H1 (cell line): ENCODE data around the gene FRMD4B. TPM values are rescaled to one million over a fixed set of nuclear protein-coding genes. Genes with fewer than 3 reads are reported as not detected.

ENCODE experiments used
- CTCF ChIA-PET: fragments of 300-600 bp; sonication (Branson Sonifier 250); formaldehyde crosslinking; loops from one replicate; lab custom pipeline; 2021; ENCODE audit not compliant: partially characterized antibody; lab: Charles Lee
- POLR2A ChIA-PET: fragments of 300-600 bp; sonication (Branson Sonifier 250); formaldehyde crosslinking; loops from one replicate; lab custom pipeline; 2021; ENCODE audit warnings: inconsistent platforms; ENCODE audit not compliant: partially characterized antibody; lab: Charles Lee
- DNase-seq, 2 experiments: peaks; one replicate each; pipeline versions ENCODE4 v3.0.0 to v3.0.0-alpha.2; 2010 to 2022; ENCODE audit warnings: low spot score in 2 of 2, low read depth in 1 of 2, mixed read lengths in 1 of 2
- FAIRE-seq: peaks from 2 replicates; lab custom pipeline; 2011; peaks lifted over from hg19 to GRCh38; lab: Jason Lieb, UNC
- H2AFZ ChIP-seq: 2 replicates; pipeline ENCODE4 v1.8.1; 2012; ENCODE audit warnings: low read length, inconsistent platforms
- H2AK5ac ChIP-seq: 2 replicates; pipeline ENCODE4 v1.6.1; 2013; ENCODE audit warnings: low read depth, low read length
- H2BK120ac ChIP-seq: replicated peaks from 2 replicates; pipeline ENCODE3; 2013; ENCODE audit warnings: low read depth, low read length, inconsistent platforms
- H2BK12ac ChIP-seq: 2 replicates; pipeline ENCODE4 v1.6.1; 2013; ENCODE audit warnings: low read depth, low read length
- H2BK15ac ChIP-seq: 2 replicates; pipeline ENCODE4 v1.6.1; 2013; ENCODE audit warnings: low read length
- H2BK20ac ChIP-seq: 2 replicates; pipeline ENCODE4 v1.6.1; 2013; ENCODE audit warnings: low read length
- H2BK5ac ChIP-seq: 2 replicates; pipeline ENCODE4 v1.6.1; 2013; ENCODE audit warnings: low read depth, low read length
- H3K14ac ChIP-seq: 2 replicates; pipeline ENCODE4 v1.6.1; 2013; ENCODE audit warnings: inconsistent platforms; ENCODE audit not compliant: insufficient read length
- H3K18ac ChIP-seq: 2 replicates; pipeline ENCODE4 v1.6.1; 2013; ENCODE audit warnings: low read length; ENCODE audit errors: extremely low read depth
- H3K23ac ChIP-seq: 2 replicates; pipeline ENCODE4 v1.6.1; 2013; ENCODE audit warnings: inconsistent platforms; ENCODE audit not compliant: insufficient read length
- H3K23me2 ChIP-seq: 2 replicates; pipeline ENCODE4 v1.6.1; 2013; ENCODE audit warnings: low read depth, low read length
- H3K27ac ChIP-seq: 2 replicates; pipeline ENCODE4 v1.6.1; 2011; ENCODE audit warnings: low read depth, low read length, inconsistent platforms
- H3K27me3 ChIP-seq, 4 experiments: replicated peaks in 1 of 4; 1 replicate in 1 of 4; 2 replicates in 3 of 4; pipeline versions ENCODE4 v1.6.1 to v1.8.1; 2011 to 2013; ENCODE audit warnings: low read length in 3 of 4, mild to moderate bottlenecking in 3 of 4, inconsistent platforms in 2 of 4, mixed read lengths in 2 of 4, moderate library complexity in 1 of 4; ENCODE audit not compliant: control insufficient read depth in 3 of 4, insufficient read depth in 3 of 4; ENCODE audit errors: extremely low read depth in 1 of 4
- H3K36me3 ChIP-seq, 4 experiments: 2 replicates each; pipeline versions ENCODE4 v1.6.1 to v1.8.1; 2011 to 2013; ENCODE audit warnings: mild to moderate bottlenecking in 4 of 4, low read length in 3 of 4, moderate library complexity in 2 of 4, control low read depth in 1 of 4, inconsistent platforms in 1 of 4; ENCODE audit not compliant: insufficient read depth in 4 of 4, control insufficient read depth in 2 of 4
- H3K4ac ChIP-seq: replicated peaks from 2 replicates; pipeline ENCODE3; 2013; ENCODE audit warnings: low read length, low read depth, mixed read lengths, inconsistent platforms; ENCODE audit not compliant: insufficient read length
- H3K4me1 ChIP-seq, 4 experiments: replicated peaks in 1 of 4; 1 replicate in 1 of 4; 2 replicates in 3 of 4; pipeline versions ENCODE4 v1.6.1 to v1.8.1; 2011 to 2013; ENCODE audit warnings: low read length in 3 of 4, inconsistent platforms in 2 of 4, mixed read lengths in 1 of 4; ENCODE audit not compliant: insufficient read depth in 4 of 4, control insufficient read depth in 3 of 4
- H3K4me2 ChIP-seq, 2 experiments: 2 replicates each; pipeline versions ENCODE4 v1.6.1 to v1.8.1; 2011 to 2013; ENCODE audit warnings: low read depth in 2 of 2, low read length in 2 of 2, control low read depth in 1 of 2, inconsistent platforms in 1 of 2, mild to moderate bottlenecking in 1 of 2; ENCODE audit not compliant: insufficient read depth in 1 of 2
- H3K4me3 ChIP-seq, 4 experiments: fragments of 200-600, 300-600 bp in 1 of 4; sonication (generic), shearing (Covaris generic), sonication (Bioruptor Twin) in 1 of 4; 2 replicates each; pipeline versions ENCODE4 v1.5.1 to v1.8.1; 2011 to 2016; ENCODE audit warnings: low read length in 4 of 4, low read depth in 3 of 4, control low read depth in 2 of 4, inconsistent platforms in 2 of 4, mild to moderate bottlenecking in 2 of 4, mixed read lengths in 1 of 4, moderate library complexity in 1 of 4; ENCODE audit not compliant: insufficient read depth in 2 of 4; ENCODE audit errors: extremely low read depth in 1 of 4
- H3K56ac ChIP-seq: replicated peaks from 2 replicates; pipeline ENCODE3; 2013; ENCODE audit warnings: low read depth, mild to moderate bottlenecking, mixed read lengths, low read length, inconsistent platforms; ENCODE audit not compliant: insufficient read length
- H3K79me1 ChIP-seq: 2 replicates; pipeline ENCODE4 v1.6.1; 2013; ENCODE audit warnings: low read depth, low read length, control low read depth
- H3K79me2 ChIP-seq, 2 experiments: 2 replicates each; pipeline versions ENCODE4 v1.6.1 to v1.8.1; 2012 to 2013; ENCODE audit warnings: low read length in 2 of 2, mild to moderate bottlenecking in 2 of 2, inconsistent platforms in 1 of 2; ENCODE audit not compliant: insufficient read depth in 2 of 2, control insufficient read depth in 1 of 2
- H3K9ac ChIP-seq, 4 experiments: replicated peaks in 1 of 4; 1 replicate in 1 of 4; 2 replicates in 3 of 4; pipeline versions ENCODE4 v1.6.1 to v1.8.1; 2011 to 2013; ENCODE audit warnings: low read depth in 3 of 4, low read length in 3 of 4, control low read depth in 2 of 4, mild to moderate bottlenecking in 2 of 4, moderate library complexity in 2 of 4, inconsistent platforms in 1 of 4; ENCODE audit errors: extremely low read depth in 1 of 4
- H3K9me3 ChIP-seq, 2 experiments: 2 replicates each; pipeline versions ENCODE4 v1.6.1 to v1.8.1; 2012 to 2013; ENCODE audit warnings: mild to moderate bottlenecking in 2 of 2, moderate library complexity in 2 of 2, control low read depth in 1 of 2, inconsistent platforms in 1 of 2, low read depth in 1 of 2, low read length in 1 of 2, mixed read lengths in 1 of 2; ENCODE audit not compliant: insufficient read depth in 2 of 2
- H4K20me1 ChIP-seq, 2 experiments: replicated peaks in 1 of 2; 2 replicates each; pipeline versions ENCODE3 to v1.8.1; 2011 to 2013; ENCODE audit warnings: inconsistent platforms in 2 of 2, low read length in 2 of 2, mild to moderate bottlenecking in 1 of 2; ENCODE audit not compliant: insufficient read depth in 2 of 2, control insufficient read depth in 1 of 2
- H4K5ac ChIP-seq: 2 replicates; pipeline ENCODE4 v1.6.1; 2013; ENCODE audit warnings: low read length, low read depth, mixed read lengths, inconsistent platforms; ENCODE audit not compliant: insufficient read length
- H4K8ac ChIP-seq: 2 replicates; pipeline ENCODE4 v1.8.0; 2013; ENCODE audit warnings: mild to moderate bottlenecking, moderate library complexity, low read length, inconsistent platforms; ENCODE audit not compliant: insufficient read depth; ENCODE audit errors: extremely low read depth
- H4K91ac ChIP-seq: replicated peaks from 2 replicates; pipeline ENCODE3; 2013; ENCODE audit warnings: low read length, mixed read lengths, inconsistent platforms; ENCODE audit not compliant: insufficient read length
- ATF2 ChIP-seq: IDR thresholded peaks from 2 replicates; pipeline ENCODE4 v1.6.1; 2012; ENCODE audit warnings: low read length, inconsistent platforms
- CBX8 ChIP-seq: fragments of 300-800, 300-1000 bp; sonication (generic); IDR thresholded peaks from 2 replicates; pipeline ENCODE4 v1.7.1; 2016; ENCODE audit warnings: low read depth, low read length, borderline replicate concordance
- EP300 ChIP-seq, 2 experiments: IDR thresholded peaks; 1 replicate in 1 of 2; 2 replicates in 1 of 2; pipeline ENCODE4 v1.6.1; 2011 to 2012; ENCODE audit warnings: low read depth in 2 of 2, low read length in 2 of 2, mild to moderate bottlenecking in 2 of 2, borderline replicate concordance in 1 of 2, inconsistent platforms in 1 of 2, moderate library complexity in 1 of 2
- JUN ChIP-seq: IDR thresholded peaks from 2 replicates; pipeline ENCODE4 v1.6.1; 2011; ENCODE audit warnings: low read depth, mild to moderate bottlenecking, improper control_type of control experiment, low read length
- KDM4A ChIP-seq: IDR thresholded peaks from one replicate; pipeline ENCODE4 v1.7.1; 2012; ENCODE audit warnings: low read depth, mild to moderate bottlenecking, moderate library complexity, low read length, inconsistent platforms; ENCODE audit not compliant: severe bottlenecking
- NANOG ChIP-seq: IDR thresholded peaks from 2 replicates; pipeline ENCODE4 v1.6.1; 2011; ENCODE audit warnings: low read length, low read depth, mild to moderate bottlenecking, inconsistent platforms; ENCODE audit not compliant: insufficient read depth, poor library complexity, severe bottlenecking
- PHF8 ChIP-seq: fragments of 200-600 bp; sonication (generic); conservative IDR thresholded peaks from 2 replicates; pipeline ENCODE4 v1.7.1; 2012; ENCODE audit warnings: low read depth, mild to moderate bottlenecking, inconsistent platforms, low read length, moderate library complexity
- SRF ChIP-seq: IDR thresholded peaks from 2 replicates; pipeline ENCODE4 v1.6.1; 2011; ENCODE audit warnings: mild to moderate bottlenecking, low read depth, low read length, moderate library complexity
- TAF7 ChIP-seq: optimal IDR thresholded peaks from 2 replicates; pipeline ENCODE3; 2011; ENCODE audit warnings: low read depth, mild to moderate bottlenecking, inconsistent platforms, low read length, moderate library complexity, borderline replicate concordance
- TCF12 ChIP-seq: IDR thresholded peaks from 2 replicates; pipeline ENCODE4 v1.6.1; 2011; ENCODE audit warnings: low read depth, mild to moderate bottlenecking, low read length
- YY1 ChIP-seq: IDR thresholded peaks from 2 replicates; pipeline ENCODE4 v1.6.1; 2011; ENCODE audit warnings: low read depth, mild to moderate bottlenecking, low read length
- ZNF274 ChIP-seq: IDR thresholded peaks from 2 replicates; pipeline ENCODE4 v1.7.0; 2012; ENCODE audit warnings: low read length, borderline replicate concordance; ENCODE audit errors: extremely low read depth
- WGBS, 2 experiments: shearing (Covaris generic) in 1 of 2; methylation state at CpG; one replicate each; pipeline versions ENCODE4 v1.1.6 to v1.1.7; 2013 to 2015; ENCODE audit warnings: low lambda C conversion rate in 2 of 2, mixed read lengths in 2 of 2, inconsistent platforms in 1 of 2, low coverage in 1 of 2, missing lambda C conversion rate in 1 of 2; ENCODE audit not compliant: insufficient replicate concordance in 2 of 2, insufficient coverage in 1 of 2, insufficient read length in 1 of 2; ENCODE audit errors: extremely low coverage in 1 of 2, missing lambda C conversion rate in 1 of 2; 5-methylcytosine and 5-hydroxymethylcytosine counted together
- polyA plus RNA-seq, 7 experiments: library from polyadenylated mRNA; depleted of rRNA in 3 of 7; stranded (reverse) in 5 of 7; unstranded in 2 of 7; fragments of >200 nt in 5 of 7; fragments of 200-250 nt in 2 of 7; gene quantifications; 1 replicate in 5 of 7; 2 replicates in 1 of 7; 4 replicates in 1 of 7; pipeline versions ENCODE4 v1.2.1 to v1.2.3, GENCODE V29; 2011 to 2013; ENCODE audit warnings: missing spikeins in 2 of 7, mixed read lengths in 2 of 7
- total RNA-seq: library from RNA; stranded (reverse); fragmentation: NEBNext Ultra II Directional; extraction: Animal tissue kit (Norgen Biotek cat#: 25700); gene quantifications from 2 replicates; pipeline ENCODE4 v1.2.1, GENCODE V29; 2021

FRMD4B gene
- total and polyA plus RNA-seq, 2 of the 8 experiments (the other 6 are each of a cell fraction or from before 2014, with no cell fraction given): 2.7 to 7.2 TPM

GRCh38 chr3:69359339-69359893, 26.5 kb downstream of the FRMD4B start:
- Histone ChIP-seq H4K8ac (no peak overlapping the region), H4K91ac (no peak overlapping the region), H3K4me2 (no peak overlapping the region), H4K20me1 (no peaks in the 10 kb centered on the region), H3K4me1 (no peaks in the 10 kb centered on the region), H2BK120ac (no peak overlapping the region), H3K27me3 (peaks cover 0 to 1% (median 0%) of the 10 kb centered on the region in 4 experiments; a peak in 1 of 7 replicates), H2BK15ac (no peak overlapping the region), H3K27ac (no peak overlapping the region), H2BK20ac (no peak overlapping the region), H2BK5ac (no peak overlapping the region), H2AK5ac (no peak overlapping the region), H3K79me1 (no peaks in the 10 kb centered on the region), H4K5ac (no peak overlapping the region), H3K14ac (no peak overlapping the region), H3K4ac (no peak overlapping the region), H2AFZ (no peak overlapping the region), H3K4me3 (no peak overlapping the region), H3K9me3 (no peaks in the 10 kb centered on the region; a peak in 1 of 4 replicates), H3K23me2 (no peaks in the 10 kb centered on the region), H3K56ac (no peak overlapping the region), H3K9ac (no peak overlapping the region), H3K36me3 (no peaks in the 10 kb centered on the region), H3K23ac (no peak overlapping the region), H3K18ac (no peak overlapping the region), H3K79me2 (no peaks in the 10 kb centered on the region), H2BK12ac (no peak overlapping the region)
- FAIRE-seq (no peak), DNase-seq (no peak)
- ChIA-PET CTCF (no interaction called here), POLR2A (no interaction called here)
- WGBS, 2 experiments: 75% methylated on average over 6 of the region's 6 CpGs; no CpG with 5 or more reads in 1 of the 2 experiments
- TF ChIP-seq PHF8 (no peak), TAF7 (no peak), ATF2 (no peak), CBX8 (no peak), TCF12 (no peak), KDM4A (no peak), SRF (no peak), NANOG (no peak), ZNF274 (no peak), YY1 (no peak), EP300 (IDR thresholded peaks at IDR 0.05; ENCODE audit: borderline replicate concordance in 1 of 2, low read depth in 2 of 2, low read length in 2 of 2) (no peak), JUN (no peak)
